B cell (primary cell): Measurements from ENCODE around the gene FMN2. TPM values are rescaled to one million over a fixed set of nuclear protein-coding genes. Genes with fewer than 3 reads are reported as not detected.

Experiments
- ATAC-seq: fragments of 200-7000 bp; cut with Tn5 transposase; one replicate; pipeline ENCODE4 v1.10.0; 2021; ENCODE audit warnings: low read depth, mild to moderate bottlenecking, moderate number of reproducible peaks, moderate library complexity
- CTCF ChIA-PET: fragments of 350-600 bp; sonication (Branson Sonifier 250); formaldehyde crosslinking; loops from one replicate; lab custom pipeline; 2021; ENCODE audit warnings: antibody characterized with exemption, inconsistent platforms; lab: Charles Lee
- POLR2A ChIA-PET: fragments of 350-600 bp; sonication (Branson Sonifier 250); formaldehyde crosslinking; loops from one replicate; lab custom pipeline; 2021; ENCODE audit warnings: antibody characterized with exemption; lab: Charles Lee
- DNase-seq: peaks from one replicate; pipeline ENCODE4 v3.0.0; 2013
- H2AFZ ChIP-seq: 2 replicates; pipeline ENCODE4 v1.6.1; 2012; ENCODE audit warnings: mild to moderate bottlenecking, low read depth, low read length; ENCODE audit not compliant: insufficient read depth, poor library complexity, severe bottlenecking
- H3K27ac ChIP-seq, 2 donors: 1 replicate in 1 of 2; 2 replicates in 1 of 2; pipeline ENCODE4 v1.5.1; 2012 to 2013; ENCODE audit warnings: low read length in 2 of 2, mild to moderate bottlenecking in 2 of 2, moderate library complexity in 1 of 2
- H3K27me3 ChIP-seq, 4 experiments: fragments of 200-600 bp in 1 of 4; sonication (generic) in 1 of 4; replicated peaks in 1 of 4; 1 replicate in 2 of 4; 2 replicates in 2 of 4; pipeline versions ENCODE4 v1.6.1 to v1.7.0; 2013 to 2016; ENCODE audit warnings: low read length in 3 of 4, mild to moderate bottlenecking in 2 of 4, mixed read lengths in 1 of 4, moderate library complexity in 1 of 4; ENCODE audit not compliant: insufficient read depth in 4 of 4, control insufficient read depth in 3 of 4; ENCODE audit errors: control extremely low read depth in 1 of 4
- H3K36me3 ChIP-seq, 2 experiments: replicated peaks in 1 of 2; 1 replicate in 1 of 2; 2 replicates in 1 of 2; pipeline versions ENCODE4 v1.6.1 to v1.7.1; 2013; ENCODE audit warnings: low read length in 1 of 2; ENCODE audit not compliant: insufficient read depth in 2 of 2, control insufficient read depth in 1 of 2; ENCODE audit errors: control extremely low read depth in 1 of 2, extremely low read depth in 1 of 2
- H3K4me1 ChIP-seq, 2 donors: fragments of 200-600 bp in 1 of 2; sonication (generic) in 1 of 2; 1 replicate in 1 of 2; 2 replicates in 1 of 2; pipeline versions ENCODE4 v1.5.1 to v1.6.1; 2013 to 2017; ENCODE audit warnings: low read length in 2 of 2; ENCODE audit not compliant: control insufficient read depth in 2 of 2, insufficient read depth in 2 of 2
- H3K4me2 ChIP-seq: replicated peaks from 2 replicates; pipeline ENCODE3; 2012; ENCODE audit warnings: mild to moderate bottlenecking, low read depth, low read length; ENCODE audit not compliant: poor library complexity, severe bottlenecking
- H3K4me3 ChIP-seq, 5 experiments: fragments of 200-600 bp in 1 of 5; sonication (generic) in 1 of 5; 1 replicate in 3 of 5; 2 replicates in 2 of 5; pipeline versions ENCODE4 v1.5.1 to v1.7.0; 2011 to 2016; ENCODE audit warnings: low read length in 4 of 5, mild to moderate bottlenecking in 4 of 5, low read depth in 2 of 5, control low read depth in 1 of 5, moderate library complexity in 1 of 5; ENCODE audit not compliant: insufficient read depth in 1 of 5; ENCODE audit errors: control extremely low read depth in 1 of 5, extremely low read depth in 1 of 5
- H3K79me2 ChIP-seq: fragments of 200-600 bp; sonication (generic); one replicate; pipeline ENCODE4 v1.6.0; 2016; ENCODE audit warnings: low read length; ENCODE audit not compliant: control insufficient read depth, insufficient read depth
- H3K9ac ChIP-seq: fragments of 200-600 bp; sonication (generic); 2 replicates; pipeline ENCODE4 v1.6.1; 2017; ENCODE audit warnings: mild to moderate bottlenecking, low read length, moderate library complexity
- H3K9me3 ChIP-seq, 3 donors: one replicate each; pipeline versions ENCODE4 v1.6.1 to v1.7.1; 2013; ENCODE audit warnings: low read length in 2 of 3; ENCODE audit not compliant: control insufficient read depth in 2 of 3, insufficient read depth in 1 of 3; ENCODE audit errors: control extremely low read depth in 1 of 3
- H4K20me1 ChIP-seq: 2 replicates; pipeline ENCODE4 v1.6.0; 2012; ENCODE audit warnings: mild to moderate bottlenecking, low read length; ENCODE audit not compliant: insufficient read depth, control insufficient read depth, poor library complexity, severe bottlenecking
- H3K27ac Mint-ChIP-seq: one replicate; pipeline ENCODE4 v1.8.0; 2021; ENCODE audit warnings: mixed read lengths
- H3K27me3 Mint-ChIP-seq: one replicate; pipeline ENCODE4 v1.8.0; 2021; ENCODE audit warnings: mixed read lengths
- H3K4me1 Mint-ChIP-seq: one replicate; pipeline ENCODE4 v1.8.0; 2021; ENCODE audit warnings: mixed read lengths
- H3K4me3 Mint-ChIP-seq: one replicate; pipeline ENCODE4 v1.8.0; 2021; ENCODE audit warnings: mixed read lengths
- H3K9me3 Mint-ChIP-seq: one replicate; pipeline ENCODE4 v1.8.0; 2022; ENCODE audit warnings: mixed read lengths; ENCODE audit not compliant: insufficient read depth
- EZH2 ChIP-seq: IDR thresholded peaks from 2 replicates; pipeline ENCODE4 v1.6.1; 2012; ENCODE audit warnings: borderline replicate concordance, low read depth, mild to moderate bottlenecking, moderate library complexity, low read length; ENCODE audit not compliant: insufficient read depth, poor library complexity, severe bottlenecking
- WGBS: methylation state at CpG from one replicate; pipeline ENCODE4 v1.1.5; 2013; ENCODE audit warnings: missing lambda C conversion rate; ENCODE audit not compliant: insufficient coverage; 5-methylcytosine and 5-hydroxymethylcytosine counted together
- intact Hi-C: fragments of 100-400 bp; cut with micrococcal nuclease; formaldehyde crosslinking; loops from one replicate; pipeline ENCODE4 v1.10.0; 2022
- polyA plus RNA-seq: library from polyadenylated mRNA; depleted of rRNA; stranded (reverse); fragments of >200 nt; gene quantifications from 2 replicates; pipeline ENCODE4 v1.2.3, GENCODE V29; 2012
- total RNA-seq, 2 donors: library from RNA; stranded (reverse); fragments of 120-200 nt in 1 of 2; gene quantifications; 1 replicate in 1 of 2; 2 replicates in 1 of 2; pipeline versions ENCODE4 v1.2.3 to v1.2.4, GENCODE V29; 2013 to 2022
- TF ChIP-seq, protein P1 (sequence below): fragments of 200-600 bp; IDR thresholded peaks from one replicate; pipeline ENCODE4 v1.8.0; 2022; ENCODE audit warnings: antibody characterized with exemption, mild to moderate bottlenecking

Gene FMN2
- total and polyA plus RNA-seq, 2 donors (not counting 1 experiment from before 2014, with no cell fraction given) = not detected

DNA sequence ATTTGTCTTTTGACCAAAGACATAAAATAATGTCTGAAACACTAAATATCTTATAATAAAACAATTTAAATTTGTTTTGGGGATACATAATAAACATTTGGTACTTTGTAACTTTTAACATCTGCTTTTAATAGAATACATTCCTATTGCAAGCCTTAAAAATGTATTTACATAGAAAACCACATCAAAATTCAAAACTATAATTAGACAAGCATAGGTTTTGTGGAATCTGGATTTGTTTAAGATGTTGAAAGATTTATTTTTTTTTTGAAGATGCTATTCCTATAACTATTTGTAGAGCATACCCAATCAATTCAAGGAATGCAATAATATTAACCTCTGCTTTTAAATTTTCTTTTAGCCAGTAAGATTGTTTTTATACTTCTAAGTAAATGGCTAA, 125.7 kb downstream of the FMN2 start:
- no peak overlapping the region for H3K27ac ChIP-seq
- ATAC-seq = no peak
- no peaks in the 10 kb centered on the region for H4K20me1 ChIP-seq
- H3K4me3 Mint-ChIP-seq = no peak overlapping the region
- no peaks in the 10 kb centered on the region for H3K27me3 Mint-ChIP-seq
- H3K4me2 ChIP-seq = no peak overlapping the region
- H3K9me3 Mint-ChIP-seq = no peaks in the 10 kb centered on the region
- no peaks in the 10 kb centered on the region for H3K79me2 ChIP-seq
- TF ChIP-seq, protein P1, sequence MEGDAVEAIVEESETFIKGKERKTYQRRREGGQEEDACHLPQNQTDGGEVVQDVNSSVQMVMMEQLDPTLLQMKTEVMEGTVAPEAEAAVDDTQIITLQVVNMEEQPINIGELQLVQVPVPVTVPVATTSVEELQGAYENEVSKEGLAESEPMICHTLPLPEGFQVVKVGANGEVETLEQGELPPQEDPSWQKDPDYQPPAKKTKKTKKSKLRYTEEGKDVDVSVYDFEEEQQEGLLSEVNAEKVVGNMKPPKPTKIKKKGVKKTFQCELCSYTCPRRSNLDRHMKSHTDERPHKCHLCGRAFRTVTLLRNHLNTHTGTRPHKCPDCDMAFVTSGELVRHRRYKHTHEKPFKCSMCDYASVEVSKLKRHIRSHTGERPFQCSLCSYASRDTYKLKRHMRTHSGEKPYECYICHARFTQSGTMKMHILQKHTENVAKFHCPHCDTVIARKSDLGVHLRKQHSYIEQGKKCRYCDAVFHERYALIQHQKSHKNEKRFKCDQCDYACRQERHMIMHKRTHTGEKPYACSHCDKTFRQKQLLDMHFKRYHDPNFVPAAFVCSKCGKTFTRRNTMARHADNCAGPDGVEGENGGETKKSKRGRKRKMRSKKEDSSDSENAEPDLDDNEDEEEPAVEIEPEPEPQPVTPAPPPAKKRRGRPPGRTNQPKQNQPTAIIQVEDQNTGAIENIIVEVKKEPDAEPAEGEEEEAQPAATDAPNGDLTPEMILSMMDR = no peak
- TF ChIP-seq EZH2 = no peak
- POLR2A ChIA-PET = no interaction called here
- CTCF ChIA-PET = no interaction called here
- H3K9ac ChIP-seq = no peak overlapping the region
- no peaks in the 10 kb centered on the region for H3K36me3 ChIP-seq
- H3K4me1 Mint-ChIP-seq = no peaks in the 10 kb centered on the region
- no peak overlapping the region for H2AFZ ChIP-seq
- H3K9me3 ChIP-seq = no peaks in the 10 kb centered on the region
- H3K27me3 ChIP-seq = no peaks in the 10 kb centered on the region
- no peaks in the 10 kb centered on the region for H3K4me1 ChIP-seq
- H3K27ac Mint-ChIP-seq = no peak overlapping the region
- H3K4me3 ChIP-seq = no peak overlapping the region
- intact Hi-C loops = no loop called here
- DNase-seq = no peak

DNA sequence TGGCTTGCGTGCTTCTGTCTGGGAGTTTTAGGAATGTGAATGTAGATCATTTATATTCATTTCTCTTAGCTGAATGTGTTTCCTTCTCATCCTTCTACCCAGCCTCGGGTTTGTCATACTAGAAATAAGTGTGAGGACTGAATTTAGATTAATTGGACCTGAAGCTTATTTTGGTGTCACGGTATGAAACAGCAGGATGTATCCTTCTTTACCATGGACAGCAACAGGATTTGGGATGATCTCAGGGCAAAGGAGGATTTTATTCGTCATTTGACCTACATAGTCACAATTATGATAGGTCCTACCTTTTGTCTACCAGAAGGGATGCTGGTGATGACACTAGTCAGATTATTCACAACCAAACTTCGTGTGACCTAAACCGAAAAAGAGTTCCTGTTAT, 127.4 kb downstream of the FMN2 start:
- ATAC-seq (no peak), DNase-seq (no peak)
- no peaks in the 10 kb centered on the region for H3K4me1 ChIP-seq
- Mint-ChIP-seq H3K4me1 (no peaks in the 10 kb centered on the region), H3K27ac (no peak overlapping the region), H3K4me3 (no peak overlapping the region), H3K9me3 (no peaks in the 10 kb centered on the region), H3K27me3 (no peaks in the 10 kb centered on the region)
- no CpG with 5 or more reads among the region's 6 CpGs for WGBS
- H2AFZ ChIP-seq = no peak overlapping the region
- no peak overlapping the region for H3K4me3 ChIP-seq
- TF ChIP-seq, protein P1 = no peak
- TF ChIP-seq EZH2 = no peak
- no peaks in the 10 kb centered on the region for H3K36me3 ChIP-seq
- no peaks in the 10 kb centered on the region for H3K9me3 ChIP-seq
- H3K27ac ChIP-seq = no peak overlapping the region
- no peaks in the 10 kb centered on the region for H4K20me1 ChIP-seq
- intact Hi-C loops = no loop called here
- ChIA-PET CTCF (no interaction called here), POLR2A (no interaction called here)
- no peaks in the 10 kb centered on the region for H3K27me3 ChIP-seq
- H3K79me2 ChIP-seq = no peaks in the 10 kb centered on the region
- no peak overlapping the region for H3K4me2 ChIP-seq
- H3K9ac ChIP-seq = no peak overlapping the region
